ENCODE measurements around the gene SHANK3. TPM values are rescaled to one million over a fixed set of nuclear protein-coding genes. Genes with fewer than 3 reads are reported as not detected.

Gene SHANK3
- total RNA-seq, 2 experiments from 2014 or later, result 0.15 TPM; not detected in 1

DNA sequence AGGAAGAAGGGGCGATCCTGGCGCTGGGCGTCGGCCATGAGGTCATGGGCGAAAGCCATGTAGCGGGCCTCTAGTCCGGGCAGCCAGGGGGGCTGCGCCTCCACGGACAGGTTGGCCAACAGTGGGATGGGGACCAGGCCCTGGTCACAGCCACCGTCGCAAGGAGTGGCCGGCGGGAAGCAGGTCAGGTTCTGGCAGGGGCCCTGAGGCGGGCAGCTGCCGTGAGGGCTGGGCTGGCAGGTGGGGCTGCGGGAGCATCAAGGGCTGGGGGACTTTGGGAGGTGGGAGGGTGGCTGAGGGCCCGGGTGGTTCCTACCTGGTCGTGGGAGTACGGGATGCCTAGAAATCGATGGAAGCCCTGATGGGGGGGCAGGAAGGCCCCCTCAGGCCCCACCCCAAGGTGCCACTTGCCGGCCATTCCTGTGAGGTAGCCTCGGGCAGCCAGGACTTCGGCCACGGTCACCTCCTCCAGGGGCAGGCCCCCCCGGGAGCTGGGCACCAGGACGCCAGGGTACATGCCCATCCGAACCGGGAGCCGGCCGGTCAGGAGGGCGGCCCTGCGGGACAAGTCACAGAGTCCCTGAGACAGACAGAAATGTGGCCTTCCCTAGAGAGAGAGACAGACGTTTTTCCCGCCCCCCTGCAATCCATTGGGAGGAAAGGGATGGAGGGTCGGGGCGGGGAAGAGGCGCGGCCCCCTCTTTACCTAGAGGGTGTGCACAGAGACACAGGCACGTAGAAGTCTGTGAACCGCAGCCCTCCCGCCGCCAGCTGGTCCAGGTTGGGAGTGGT is 45.6 kb upstream of the SHANK3 start:
- no peaks in the 10 kb centered on the region for H3K36me3 ChIP-seq (ENCODE audit: insufficient read depth, low read length)
- H3K4me3 ChIP-seq (ENCODE audit: low read depth, low read length, poor library complexity, severe bottlenecking), result peak overlapping the region; percentile 93
- TF ChIP-seq EZH2phosphoT487 (IDR thresholded peaks at IDR 0.05; ENCODE audit: borderline replicate concordance, low read depth, low read length), result no peak
- TF ChIP-seq, protein P1, sequence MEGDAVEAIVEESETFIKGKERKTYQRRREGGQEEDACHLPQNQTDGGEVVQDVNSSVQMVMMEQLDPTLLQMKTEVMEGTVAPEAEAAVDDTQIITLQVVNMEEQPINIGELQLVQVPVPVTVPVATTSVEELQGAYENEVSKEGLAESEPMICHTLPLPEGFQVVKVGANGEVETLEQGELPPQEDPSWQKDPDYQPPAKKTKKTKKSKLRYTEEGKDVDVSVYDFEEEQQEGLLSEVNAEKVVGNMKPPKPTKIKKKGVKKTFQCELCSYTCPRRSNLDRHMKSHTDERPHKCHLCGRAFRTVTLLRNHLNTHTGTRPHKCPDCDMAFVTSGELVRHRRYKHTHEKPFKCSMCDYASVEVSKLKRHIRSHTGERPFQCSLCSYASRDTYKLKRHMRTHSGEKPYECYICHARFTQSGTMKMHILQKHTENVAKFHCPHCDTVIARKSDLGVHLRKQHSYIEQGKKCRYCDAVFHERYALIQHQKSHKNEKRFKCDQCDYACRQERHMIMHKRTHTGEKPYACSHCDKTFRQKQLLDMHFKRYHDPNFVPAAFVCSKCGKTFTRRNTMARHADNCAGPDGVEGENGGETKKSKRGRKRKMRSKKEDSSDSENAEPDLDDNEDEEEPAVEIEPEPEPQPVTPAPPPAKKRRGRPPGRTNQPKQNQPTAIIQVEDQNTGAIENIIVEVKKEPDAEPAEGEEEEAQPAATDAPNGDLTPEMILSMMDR (conservative IDR thresholded peaks at IDR 0.05; ENCODE audit: low read length), result no peak
- no peaks in the 10 kb centered on the region for H3K79me2 ChIP-seq (ENCODE audit: insufficient read depth, low read depth, low read length)
- H3K4me2 ChIP-seq (ENCODE audit: low read length), result peak overlapping the region; percentile 68
- no peaks in the 10 kb centered on the region for H4K20me1 ChIP-seq (ENCODE audit: insufficient read depth, low read length)
- ChIA-PET CTCF (ENCODE audit: unreplicated experiment) (no interaction called here), POLR2A (no interaction called here)
- H3K9me3 ChIP-seq (ENCODE audit: low read length), result no peaks in the 10 kb centered on the region
- BruUV-seq (replicated peaks), result no TSS peak
- intact Hi-C loops (cut with micrococcal nuclease; ENCODE audit: unreplicated experiment), result no loop called here
- H3K9me2 ChIP-seq (ENCODE audit: insufficient read depth, low read length), result no peaks in the 10 kb centered on the region
- DNase-seq (ENCODE audit: low spot score), result peak; percentile 25
- H2AFZ ChIP-seq (ENCODE audit: low read length), result no peak overlapping the region
- no peak overlapping the region for H3K27ac ChIP-seq (ENCODE audit: low read depth, low read length, poor library complexity, severe bottlenecking)
- H3K4me1 ChIP-seq (ENCODE audit: insufficient read depth, low read length, poor library complexity, severe bottlenecking), result peaks cover 18% of the 10 kb centered on the region

DNA sequence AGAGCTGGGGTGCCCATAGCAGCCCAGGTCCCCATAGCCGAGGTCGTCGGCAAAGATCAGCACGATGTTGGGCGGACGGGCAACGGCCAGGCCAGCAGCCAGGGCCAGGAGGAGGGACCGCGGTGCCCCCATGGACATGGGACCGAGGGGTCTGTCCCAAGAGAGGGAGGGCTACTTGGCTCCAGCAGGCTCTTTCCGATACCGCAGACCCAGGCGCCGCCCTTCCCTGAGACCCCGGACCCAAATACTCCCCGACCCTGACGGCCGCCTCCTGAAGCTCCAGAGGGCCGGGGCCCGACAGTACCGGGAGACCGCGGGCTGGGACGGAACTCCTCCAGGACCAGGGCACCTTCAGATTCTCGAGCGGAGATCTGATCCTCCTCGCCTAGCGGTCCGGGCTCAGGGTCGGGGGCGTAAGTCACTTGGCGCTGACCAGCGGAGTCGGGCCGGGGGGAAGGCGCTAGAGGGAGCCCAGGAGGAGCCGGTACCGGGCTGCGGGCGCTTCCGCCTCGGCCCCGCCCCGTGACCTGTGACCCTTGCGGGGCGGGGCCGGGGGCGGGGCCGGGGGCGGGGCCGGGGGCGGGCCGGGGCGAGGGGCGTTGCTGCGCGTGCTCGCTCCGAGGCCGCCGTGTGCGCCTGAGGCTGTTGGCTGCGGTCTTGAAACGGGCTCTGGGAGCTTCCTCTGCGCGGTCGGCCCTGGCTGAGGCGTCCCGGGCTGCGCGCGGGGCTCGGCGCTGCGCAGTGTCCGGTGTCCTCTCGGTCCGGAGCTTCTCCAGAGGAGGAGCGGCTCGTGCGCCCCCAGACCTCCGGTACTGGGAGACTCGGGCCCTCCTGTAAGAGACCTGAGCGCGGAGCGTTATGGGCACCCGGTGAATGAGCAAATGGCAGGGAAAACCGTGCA is 44.7 kb upstream of the SHANK3 start, which contains the start of gene ARSA:
ARSA (minus strand) TSS at position 511 of the 901 bp plus-strand sequence; CDS start at position 138, 373 bp downstream.
- H4K20me1 ChIP-seq (ENCODE audit: insufficient read depth, low read length), result no peaks in the 10 kb centered on the region
- H3K36me3 ChIP-seq (ENCODE audit: insufficient read depth, low read length), result no peaks in the 10 kb centered on the region
- H3K9me2 ChIP-seq (ENCODE audit: insufficient read depth, low read length), result no peaks in the 10 kb centered on the region
- POLR2A ChIA-PET, result no interaction called here
- TSS peak; percentile 61 for BruUV-seq (replicated peaks)
- CTCF ChIA-PET (ENCODE audit: unreplicated experiment), result interaction anchor here (0.6 kb wide), 1 partner anchor 37 kb away, joined by 3 read pairs; no protein-coding TSS in a partner anchor
- H3K4me1 ChIP-seq (ENCODE audit: insufficient read depth, low read length, poor library complexity, severe bottlenecking), result peaks cover 10% of the 10 kb centered on the region
- peak; percentile 90 for DNase-seq (ENCODE audit: low spot score)
- no peaks in the 10 kb centered on the region for H3K9me3 ChIP-seq (ENCODE audit: low read length)
- H3K27ac ChIP-seq (ENCODE audit: low read depth, low read length, poor library complexity, severe bottlenecking), result no peak within 1 kb of the TSS
- intact Hi-C loops (cut with micrococcal nuclease; ENCODE audit: unreplicated experiment), result loop anchor here (2.0 kb wide), 2 partner anchors 63 to 157 kb away; no protein-coding TSS in a partner anchor
- TF ChIP-seq, protein P1 (conservative IDR thresholded peaks at IDR 0.05; ENCODE audit: low read length), result peak; percentile 55
- TF ChIP-seq EZH2phosphoT487 (IDR thresholded peaks at IDR 0.05; ENCODE audit: borderline replicate concordance, low read depth, low read length), result no peak
- H3K4me3 ChIP-seq (ENCODE audit: low read depth, low read length, poor library complexity, severe bottlenecking), result peak within 1 kb of the TSS; percentile 93
- H2AFZ ChIP-seq (ENCODE audit: low read length), result peak within 1 kb of the TSS; percentile 79; the same call in 1 of the 2 replicates
- peak within 1 kb of the TSS; percentile 77 for H3K4me2 ChIP-seq (ENCODE audit: low read length)
- no peaks in the 10 kb centered on the region for H3K79me2 ChIP-seq (ENCODE audit: insufficient read depth, low read depth, low read length)

Measured in OCI-LY7 (cell line).